OCI-LY7 (cell line): Measurements from ENCODE around the gene MYADM. TPM values are rescaled to one million over a fixed set of nuclear protein-coding genes. Genes with fewer than 3 reads are reported as not detected.

ENCODE experiments used
- BruUV-seq: library from RNA; stranded (reverse); fragments of 400-500 nt; replicated peaks from 2 replicates; lab custom pipeline; 2021; lab: Mats Ljungman, UMichigan
- CTCF ChIA-PET: fragments of 300-600 bp; sonication (Branson Sonifier 250); formaldehyde crosslinking; loops from one replicate; lab custom pipeline; 2022; ENCODE audit warnings: antibody characterized with exemption; ENCODE audit not compliant: unreplicated experiment; lab: Charles Lee
- POLR2A ChIA-PET: fragments of 300-600 bp; sonication (Branson Sonifier 250); formaldehyde crosslinking; loops from one replicate; lab custom pipeline; 2022; ENCODE audit warnings: antibody characterized with exemption; lab: Charles Lee
- DNase-seq: peaks from one replicate; pipeline ENCODE4 v3.0.0-alpha.2; 2015; ENCODE audit warnings: low spot score
- H2AFZ ChIP-seq: fragments of 200-600 bp; sonication (generic), shearing (Covaris generic); 2 replicates; pipeline ENCODE4 v1.6.1; 2014; ENCODE audit warnings: mild to moderate bottlenecking, antibody characterized with exemption, low read length, moderate library complexity
- H3K27ac ChIP-seq: fragments of 200-600 bp; sonication (generic); 2 replicates; pipeline ENCODE4 v1.5.1; 2014; ENCODE audit warnings: mixed run types, low read depth, mild to moderate bottlenecking, moderate library complexity, low read length, inconsistent platforms; ENCODE audit not compliant: poor library complexity, severe bottlenecking
- H3K36me3 ChIP-seq: fragments of 200-600 bp; sonication (generic); 2 replicates; pipeline ENCODE4 v1.6.1; 2014; ENCODE audit warnings: mild to moderate bottlenecking, antibody characterized with exemption, low read length, moderate library complexity, mixed read lengths; ENCODE audit not compliant: insufficient read depth
- H3K4me1 ChIP-seq: fragments of 200-600 bp; sonication (generic); 2 replicates; pipeline ENCODE4 v1.5.1; 2014; ENCODE audit warnings: mild to moderate bottlenecking, low read length; ENCODE audit not compliant: insufficient read depth, poor library complexity, severe bottlenecking
- H3K4me2 ChIP-seq: fragments of 200-600 bp; sonication (generic); 2 replicates; pipeline ENCODE4 v1.6.1; 2014; ENCODE audit warnings: mild to moderate bottlenecking, low read length
- H3K4me3 ChIP-seq: fragments of 200-600 bp; sonication (generic); 2 replicates; pipeline ENCODE4 v1.5.1; 2014; ENCODE audit warnings: mild to moderate bottlenecking, low read depth, low read length; ENCODE audit not compliant: poor library complexity, severe bottlenecking
- H3K79me2 ChIP-seq: fragments of 200-600 bp; sonication (generic); 2 replicates; pipeline ENCODE4 v1.6.1; 2016; ENCODE audit warnings: low read depth, mild to moderate bottlenecking, low read length, moderate library complexity, mixed read lengths; ENCODE audit not compliant: insufficient read depth
- H3K9me2 ChIP-seq: fragments of 200-600 bp; sonication (generic); 2 replicates; pipeline ENCODE4 v1.6.1; 2016; ENCODE audit warnings: mild to moderate bottlenecking, low read length, mixed read lengths; ENCODE audit not compliant: insufficient read depth
- H3K9me3 ChIP-seq: fragments of 200-600 bp; sonication (generic); 2 replicates; pipeline ENCODE4 v1.6.1; 2014; ENCODE audit warnings: mild to moderate bottlenecking, mixed run types, low read length, mixed read lengths
- H4K20me1 ChIP-seq: fragments of 200-600 bp; sonication (generic); 2 replicates; pipeline ENCODE4 v1.6.1; 2014; ENCODE audit warnings: mild to moderate bottlenecking, antibody characterized with exemption, low read length, moderate library complexity, mixed read lengths; ENCODE audit not compliant: insufficient read depth
- EZH2phosphoT487 ChIP-seq: fragments of 200-600 bp; sonication (generic); IDR thresholded peaks from 2 replicates; pipeline ENCODE4 v1.6.1; 2018; ENCODE audit warnings: low read depth, borderline replicate concordance, mild to moderate bottlenecking, mixed run types, antibody characterized with exemption, low read length, moderate library complexity, mixed read lengths
- intact Hi-C: fragments of 100-400 bp; cut with micrococcal nuclease; formaldehyde crosslinking; loops from one replicate; pipeline ENCODE4 v1.10.0; 2022; ENCODE audit not compliant: unreplicated experiment
- total RNA-seq, 2 experiments: library from RNA; depleted of rRNA in 1 of 2; stranded (reverse); fragments of >200 nt in 1 of 2; shearing (Covaris generic) in 1 of 2; gene quantifications; 2 replicates each; pipeline ENCODE4 v1.2.3, GENCODE V29; 2014 to 2022
- TF ChIP-seq, protein P1 (sequence below): fragments of 200-600 bp; sonication (generic); conservative IDR thresholded peaks from 2 replicates; pipeline ENCODE4 v1.5.1; 2014; ENCODE audit warnings: mild to moderate bottlenecking, antibody characterized with exemption, low read length, moderate library complexity, mixed read lengths

MYADM gene
- total RNA-seq, 2 experiments from 2014 or later: 0.82 to 0.98 TPM

DNA sequence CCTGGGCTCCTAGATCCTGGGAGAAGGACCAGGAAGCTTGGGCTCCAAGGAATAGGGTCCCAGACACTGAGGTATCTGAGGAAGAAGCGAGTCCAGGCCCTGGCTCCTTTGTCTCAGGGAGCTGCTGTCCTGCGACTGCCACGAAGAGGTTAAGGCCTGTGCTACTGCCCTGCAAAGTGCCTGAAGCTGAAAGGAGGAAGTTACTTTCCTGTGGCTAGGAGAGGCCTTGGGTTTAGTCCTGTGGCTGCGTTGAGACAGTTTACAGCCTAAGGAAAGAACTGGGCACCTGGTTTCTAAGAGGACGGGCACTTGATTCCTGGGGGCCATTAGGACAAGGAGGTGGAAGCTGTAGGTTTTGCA is 2.8 kb downstream of the MYADM start:
- CTCF ChIA-PET: no interaction called here
- H3K4me2 ChIP-seq: no peak overlapping the region
- BruUV-seq: no TSS peak
- intact Hi-C loops: no loop called here
- TF ChIP-seq, protein P1, sequence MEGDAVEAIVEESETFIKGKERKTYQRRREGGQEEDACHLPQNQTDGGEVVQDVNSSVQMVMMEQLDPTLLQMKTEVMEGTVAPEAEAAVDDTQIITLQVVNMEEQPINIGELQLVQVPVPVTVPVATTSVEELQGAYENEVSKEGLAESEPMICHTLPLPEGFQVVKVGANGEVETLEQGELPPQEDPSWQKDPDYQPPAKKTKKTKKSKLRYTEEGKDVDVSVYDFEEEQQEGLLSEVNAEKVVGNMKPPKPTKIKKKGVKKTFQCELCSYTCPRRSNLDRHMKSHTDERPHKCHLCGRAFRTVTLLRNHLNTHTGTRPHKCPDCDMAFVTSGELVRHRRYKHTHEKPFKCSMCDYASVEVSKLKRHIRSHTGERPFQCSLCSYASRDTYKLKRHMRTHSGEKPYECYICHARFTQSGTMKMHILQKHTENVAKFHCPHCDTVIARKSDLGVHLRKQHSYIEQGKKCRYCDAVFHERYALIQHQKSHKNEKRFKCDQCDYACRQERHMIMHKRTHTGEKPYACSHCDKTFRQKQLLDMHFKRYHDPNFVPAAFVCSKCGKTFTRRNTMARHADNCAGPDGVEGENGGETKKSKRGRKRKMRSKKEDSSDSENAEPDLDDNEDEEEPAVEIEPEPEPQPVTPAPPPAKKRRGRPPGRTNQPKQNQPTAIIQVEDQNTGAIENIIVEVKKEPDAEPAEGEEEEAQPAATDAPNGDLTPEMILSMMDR: no peak
- no peak for TF ChIP-seq EZH2phosphoT487
- H3K9me3 ChIP-seq: no peaks in the 10 kb centered on the region
- H3K36me3 ChIP-seq: no peaks in the 10 kb centered on the region
- no peak overlapping the region for H3K4me3 ChIP-seq
- H2AFZ ChIP-seq: no peak overlapping the region
- no peak overlapping the region for H3K27ac ChIP-seq
- H3K79me2 ChIP-seq: no peaks in the 10 kb centered on the region
- H3K9me2 ChIP-seq: no peaks in the 10 kb centered on the region
- DNase-seq: peak; percentile 22
- POLR2A ChIA-PET: no interaction called here
- peaks cover 26% of the 10 kb centered on the region for H3K4me1 ChIP-seq
- H4K20me1 ChIP-seq: no peaks in the 10 kb centered on the region

DNA sequence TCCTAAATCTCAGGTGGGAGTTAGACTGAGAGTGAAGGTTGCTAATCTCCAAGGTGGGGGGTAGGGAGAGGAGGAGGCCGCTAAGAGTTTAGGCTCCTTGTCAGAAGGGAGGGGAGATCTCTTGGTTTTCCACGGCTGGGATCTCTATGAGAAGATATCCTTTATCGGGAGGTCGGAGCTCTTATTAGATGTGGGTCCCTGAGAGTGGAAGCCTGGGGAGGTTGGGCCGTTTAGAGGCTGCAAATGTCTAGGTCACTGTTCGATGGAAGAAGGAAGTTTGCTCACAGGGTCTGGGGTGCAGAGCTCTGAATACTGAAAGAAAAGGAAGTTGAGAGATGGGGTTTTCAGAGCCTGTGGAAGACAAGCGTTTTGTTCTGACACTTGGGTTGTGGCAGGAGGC is 3.8 kb downstream of the MYADM start:
- H3K9me3 ChIP-seq: no peaks in the 10 kb centered on the region
- no peak overlapping the region for H3K27ac ChIP-seq
- POLR2A ChIA-PET: no interaction called here
- no peaks in the 10 kb centered on the region for H3K36me3 ChIP-seq
- BruUV-seq: no TSS peak
- no peaks in the 10 kb centered on the region for H4K20me1 ChIP-seq
- no peak for DNase-seq
- H3K4me1 ChIP-seq: peaks cover 26% of the 10 kb centered on the region
- CTCF ChIA-PET: no interaction called here
- no peaks in the 10 kb centered on the region for H3K79me2 ChIP-seq
- no peak overlapping the region for H2AFZ ChIP-seq
- intact Hi-C loops: no loop called here
- no peak overlapping the region for H3K4me2 ChIP-seq
- TF ChIP-seq EZH2phosphoT487: no peak
- TF ChIP-seq, protein P1: no peak
- no peak overlapping the region for H3K4me3 ChIP-seq
- H3K9me2 ChIP-seq: no peaks in the 10 kb centered on the region

DNA sequence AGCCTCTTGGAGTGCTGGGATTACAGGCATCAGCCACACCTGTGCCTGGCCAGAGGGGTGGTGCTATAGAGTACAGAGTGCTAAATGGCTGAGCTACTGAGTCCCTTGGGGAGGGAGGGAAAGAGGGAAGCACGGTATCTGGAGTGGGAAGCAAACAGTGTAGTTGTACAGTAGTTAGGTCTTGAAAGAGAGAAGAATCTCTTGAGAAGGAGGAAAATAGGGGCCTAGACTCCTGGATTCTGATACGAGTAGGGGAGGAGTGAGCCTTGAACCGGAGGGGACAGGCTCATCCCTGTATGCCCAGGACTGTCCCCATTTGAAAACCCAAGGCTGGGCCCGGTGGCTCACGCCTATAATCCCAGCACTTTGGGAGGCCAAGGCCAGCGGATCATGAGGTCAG is 5.1 kb downstream of the MYADM start:
- TF ChIP-seq, protein P1: no peak
- no peak for TF ChIP-seq EZH2phosphoT487
- H4K20me1 ChIP-seq: no peaks in the 10 kb centered on the region
- H3K9me2 ChIP-seq: no peaks in the 10 kb centered on the region
- H2AFZ ChIP-seq: no peak overlapping the region
- intact Hi-C loops: no loop called here
- no peaks in the 10 kb centered on the region for H3K79me2 ChIP-seq
- no peak for DNase-seq
- H3K4me2 ChIP-seq: no peak overlapping the region
- BruUV-seq: no TSS peak
- no peaks in the 10 kb centered on the region for H3K9me3 ChIP-seq
- CTCF ChIA-PET: no interaction called here
- no peak overlapping the region for H3K27ac ChIP-seq
- H3K4me1 ChIP-seq: peaks cover 18% of the 10 kb centered on the region
- H3K36me3 ChIP-seq: no peaks in the 10 kb centered on the region
- POLR2A ChIA-PET: no interaction called here
- no peak overlapping the region for H3K4me3 ChIP-seq
